HUES6 (cell line): ENCODE data around the gene MCM9.

Experiments
- H3K27ac ChIP-seq: 2 replicates; pipeline ENCODE4 v1.7.0; 2013; ENCODE audit warnings: low read depth, mild to moderate bottlenecking, low read length, inconsistent platforms
- H3K27me3 ChIP-seq: 2 replicates; pipeline ENCODE4 v1.6.1; 2013; ENCODE audit warnings: low read length; ENCODE audit not compliant: control insufficient read depth, insufficient read depth
- H3K36me3 ChIP-seq: 2 replicates; pipeline ENCODE4 v1.6.1; 2013; ENCODE audit warnings: low read length; ENCODE audit not compliant: control insufficient read depth, insufficient read depth
- H3K4me1 ChIP-seq: 2 replicates; pipeline ENCODE4 v1.6.1; 2013; ENCODE audit warnings: low read length; ENCODE audit not compliant: control insufficient read depth, insufficient read depth
- H3K4me3 ChIP-seq: 2 replicates; pipeline ENCODE4 v1.5.1; 2013; ENCODE audit warnings: low read depth, low read length
- H3K9ac ChIP-seq: one replicate; pipeline ENCODE4 v1.6.1; 2013; ENCODE audit warnings: mild to moderate bottlenecking, low read length
- H3K9me3 ChIP-seq: 2 replicates; pipeline ENCODE4 v1.6.1; 2013; ENCODE audit warnings: low read depth, low read length; ENCODE audit not compliant: control insufficient read depth, insufficient read depth

MCM9 gene

DNA sequence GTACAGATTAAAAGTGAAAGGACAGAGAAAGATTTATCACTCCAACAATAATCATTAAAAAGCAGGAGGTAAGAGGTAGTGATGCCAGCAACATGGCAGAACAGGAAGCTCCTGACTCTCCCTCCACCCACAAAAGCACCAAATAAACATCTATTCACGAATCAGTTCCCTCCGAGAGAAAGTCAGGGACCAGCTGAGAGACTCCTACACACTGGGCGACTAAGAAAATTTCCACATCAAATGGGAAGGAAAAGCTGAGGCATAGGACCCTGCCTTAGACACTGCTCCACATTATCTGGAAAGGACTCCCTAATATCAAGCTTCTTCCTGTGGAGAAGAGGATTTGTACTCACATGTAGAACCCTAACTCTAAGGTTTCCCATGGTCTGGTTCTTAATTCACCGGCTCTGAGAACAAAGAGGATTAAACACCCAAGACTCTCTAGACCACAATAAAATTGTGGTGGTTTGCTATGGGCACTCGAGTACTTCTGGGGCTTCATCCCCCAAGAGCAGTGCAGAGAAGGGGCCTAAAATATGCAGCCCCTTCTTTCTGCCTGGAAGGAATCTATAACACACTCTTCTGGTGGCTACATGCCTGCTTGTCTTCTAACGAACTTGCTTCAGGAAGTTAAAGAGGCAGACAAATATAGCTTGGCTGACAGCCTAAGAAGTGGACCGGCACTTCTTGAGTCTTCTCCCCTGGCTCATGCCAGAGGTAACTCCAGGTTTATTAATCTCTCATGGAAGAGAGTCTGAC is 70.4 kb downstream of the MCM9 start:
- no peaks in the 10 kb centered on the region for H3K27me3 ChIP-seq
- no peak overlapping the region for H3K9ac ChIP-seq
- H3K27ac ChIP-seq: no peak overlapping the region
- H3K4me1 ChIP-seq: peaks cover 4% of the 10 kb centered on the region; the same call in 1 of the 2 replicates
- peaks cover 12% of the 10 kb centered on the region; the same call in 1 of the 2 replicates for H3K9me3 ChIP-seq
- H3K36me3 ChIP-seq: no peaks in the 10 kb centered on the region
- no peak overlapping the region for H3K4me3 ChIP-seq

DNA sequence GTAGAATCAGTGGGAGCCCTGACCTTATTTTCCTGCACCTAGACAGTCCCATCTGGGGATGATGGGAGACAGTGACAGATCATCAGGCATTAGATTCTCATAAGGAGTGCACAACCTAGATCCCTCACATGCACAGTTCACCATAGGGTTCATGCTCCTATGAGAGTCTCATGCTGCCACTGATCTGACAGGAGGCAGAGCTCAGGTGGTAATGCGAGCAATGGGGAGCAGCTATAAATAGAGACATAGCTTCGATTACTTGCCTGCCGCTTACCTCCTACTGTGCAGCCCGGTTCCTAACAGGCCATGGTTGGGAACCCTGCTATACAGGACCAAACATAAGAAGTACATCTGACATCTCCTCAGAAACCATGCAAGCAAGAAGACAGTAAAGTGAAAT is 72.5 kb downstream of the MCM9 start:
- H3K4me3 ChIP-seq: no peak overlapping the region
- H3K27me3 ChIP-seq: no peaks in the 10 kb centered on the region
- peaks cover 6% of the 10 kb centered on the region; the same call in 1 of the 2 replicates for H3K4me1 ChIP-seq
- H3K27ac ChIP-seq: no peak overlapping the region
- peaks cover 12% of the 10 kb centered on the region; the same call in 1 of the 2 replicates for H3K9me3 ChIP-seq
- no peak overlapping the region for H3K9ac ChIP-seq
- H3K36me3 ChIP-seq: no peaks in the 10 kb centered on the region

DNA sequence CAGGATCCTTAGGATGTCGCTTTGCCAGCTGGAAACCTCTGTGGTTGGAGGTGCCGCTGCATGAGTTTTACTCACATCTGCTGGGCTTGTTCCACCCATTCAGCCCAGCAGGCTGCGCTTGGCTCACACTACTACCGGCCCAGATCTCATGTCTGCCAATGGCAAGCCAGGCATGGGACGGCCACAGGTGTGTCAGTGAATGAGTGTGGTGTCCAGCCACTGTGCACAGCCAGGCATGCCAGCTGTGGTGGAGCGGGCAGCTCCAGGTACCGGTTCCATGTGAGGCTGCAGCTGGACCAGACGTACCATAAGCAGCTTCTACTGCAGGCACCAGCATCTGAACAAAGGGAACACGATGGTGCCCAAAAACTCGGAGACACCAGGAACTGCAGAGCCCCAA is 74.1 kb downstream of the MCM9 start:
- Histone ChIP-seq H3K9me3 (peaks cover 12% of the 10 kb centered on the region; the same call in 1 of the 2 replicates), H3K36me3 (no peaks in the 10 kb centered on the region)

GRCh38 chr6:118860363-118860762 is 74.6 kb downstream of the MCM9 start:
- Histone ChIP-seq H3K27ac (no peak overlapping the region), H3K4me1 (peaks cover 6% of the 10 kb centered on the region; the same call in 1 of the 2 replicates), H3K9me3 (peaks cover 12% of the 10 kb centered on the region; the same call in 1 of the 2 replicates), H3K36me3 (no peaks in the 10 kb centered on the region), H3K9ac (no peak overlapping the region), H3K4me3 (no peak overlapping the region), H3K27me3 (no peaks in the 10 kb centered on the region)

More for the DNA sequence above, 74.1 kb downstream of the MCM9 start:
- H3K27ac ChIP-seq: no peak overlapping the region
- H3K4me1 ChIP-seq: peaks cover 6% of the 10 kb centered on the region; the same call in 1 of the 2 replicates
- no peak overlapping the region for H3K9ac ChIP-seq
- H3K27me3 ChIP-seq: no peaks in the 10 kb centered on the region
- H3K4me3 ChIP-seq: no peak overlapping the region

- H3K9me3 ChIP-seq: peaks cover 12% of the 10 kb centered on the region; the same call in 1 of the 2 replicates
- H3K36me3 ChIP-seq: no peaks in the 10 kb centered on the region
- no peak overlapping the region for H3K4me3 ChIP-seq
- H3K4me1 ChIP-seq: peaks cover 6% of the 10 kb centered on the region; the same call in 1 of the 2 replicates
- no peak overlapping the region for H3K27ac ChIP-seq
- no peak overlapping the region for H3K9ac ChIP-seq
- H3K27me3 ChIP-seq: no peaks in the 10 kb centered on the region
Observed at GRCh38 chr6:118859517-118860064, 75.4 kb downstream of the MCM9 start.

DNA sequence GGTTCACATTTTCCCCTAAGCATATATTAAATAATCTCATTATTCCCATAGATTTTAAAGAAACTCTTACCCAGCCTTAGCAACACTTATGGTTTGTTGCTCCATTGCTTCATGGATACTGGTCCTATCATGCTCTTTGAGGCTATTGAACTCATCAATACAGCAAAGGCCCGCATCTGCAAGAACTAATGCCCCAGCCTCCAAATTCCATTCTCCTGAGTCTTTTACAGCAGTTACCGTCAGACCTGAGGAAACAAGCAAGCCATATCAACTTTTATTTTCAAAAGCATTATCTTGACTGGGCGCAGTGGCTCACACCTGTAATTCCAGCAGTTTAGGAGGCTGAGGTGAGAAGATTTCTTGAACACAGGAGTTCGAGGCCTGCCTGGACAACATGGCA is 78.7 kb downstream of the MCM9 start:
- no peaks in the 10 kb centered on the region for H3K9me3 ChIP-seq
- no peaks in the 10 kb centered on the region for H3K36me3 ChIP-seq
- no peak overlapping the region for H3K4me3 ChIP-seq
- peaks cover 6% of the 10 kb centered on the region; the same call in 1 of the 2 replicates for H3K4me1 ChIP-seq
- H3K27ac ChIP-seq: no peak overlapping the region
- H3K9ac ChIP-seq: no peak overlapping the region
- H3K27me3 ChIP-seq: no peaks in the 10 kb centered on the region

- Histone ChIP-seq H3K9ac (no peak overlapping the region), H3K9me3 (no peaks in the 10 kb centered on the region), H3K27me3 (no peaks in the 10 kb centered on the region), H3K4me3 (no peak overlapping the region), H3K27ac (no peak overlapping the region), H3K36me3 (no peaks in the 10 kb centered on the region), H3K4me1 (no peaks in the 10 kb centered on the region)
Observed at GRCh38 chr6:118853408-118853807, 81.6 kb downstream of the MCM9 start.

- no peaks in the 10 kb centered on the region for H3K36me3 ChIP-seq
- no peaks in the 10 kb centered on the region for H3K4me1 ChIP-seq
- H3K9ac ChIP-seq: no peak overlapping the region
- no peak overlapping the region for H3K27ac ChIP-seq
- no peak overlapping the region for H3K4me3 ChIP-seq
- no peaks in the 10 kb centered on the region; the same call in 1 of the 2 replicates for H3K9me3 ChIP-seq
- H3K27me3 ChIP-seq: no peaks in the 10 kb centered on the region
Observed at GRCh38 chr6:118844915-118845314, 90.0 kb downstream of the MCM9 start.

DNA sequence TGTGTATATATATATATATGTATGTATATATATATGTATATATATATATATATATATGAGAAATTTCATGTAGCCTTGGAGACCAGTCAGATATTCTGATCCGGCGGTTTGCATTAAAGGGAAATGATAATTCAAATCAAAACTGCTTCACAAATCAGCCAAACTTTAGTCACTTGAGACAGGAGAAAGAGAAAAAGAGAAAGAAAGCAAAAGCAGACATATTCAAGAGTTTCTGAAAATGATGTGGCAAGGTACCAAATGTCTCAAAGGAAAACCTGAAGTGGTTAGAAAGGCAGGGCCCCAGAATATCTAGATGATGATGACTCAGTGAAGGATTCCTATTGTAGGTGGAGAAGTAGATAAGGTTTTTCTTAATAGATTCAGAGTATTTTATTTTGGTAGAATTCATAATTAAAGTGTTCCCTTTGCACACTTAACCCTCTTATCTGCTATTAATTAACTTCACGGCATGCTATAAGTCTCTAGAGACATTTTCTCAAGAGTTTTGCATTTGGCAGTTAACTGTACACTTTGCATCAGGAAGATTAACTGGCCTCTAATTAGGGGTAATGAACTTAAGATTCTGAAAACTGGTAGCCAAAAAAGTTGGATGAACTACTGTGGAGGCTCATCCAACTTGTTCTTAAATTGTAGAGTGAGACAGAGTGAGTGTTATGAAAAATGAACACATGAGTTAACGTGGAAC is 91.1 kb downstream of the MCM9 start:
- no peak overlapping the region for H3K4me3 ChIP-seq
- no peak overlapping the region for H3K27ac ChIP-seq
- no peaks in the 10 kb centered on the region for H3K4me1 ChIP-seq
- H3K9me3 ChIP-seq: no peaks in the 10 kb centered on the region; the same call in 1 of the 2 replicates
- H3K27me3 ChIP-seq: no peaks in the 10 kb centered on the region
- no peak overlapping the region for H3K9ac ChIP-seq
- H3K36me3 ChIP-seq: no peaks in the 10 kb centered on the region

DNA sequence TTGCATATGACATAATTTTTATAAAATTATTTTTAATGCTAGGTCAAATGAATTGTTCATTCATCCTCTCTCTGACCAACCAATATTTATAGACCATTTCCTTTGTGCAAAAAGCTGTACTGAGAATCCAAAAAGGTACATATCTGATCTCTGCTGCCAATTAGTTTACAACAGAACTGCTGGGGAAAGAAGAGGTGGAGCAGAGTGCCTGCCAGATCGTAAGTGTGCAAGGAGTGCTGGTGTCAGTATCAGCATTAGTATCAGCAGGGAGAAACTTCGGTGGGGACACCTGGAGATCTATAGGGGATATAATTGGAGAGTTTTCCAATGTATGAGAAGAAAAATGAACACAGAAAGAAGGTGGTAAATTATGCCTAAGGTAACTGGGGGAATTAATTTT is 104.3 kb downstream of the MCM9 start:
- no peak overlapping the region for H3K9ac ChIP-seq
- H3K4me1 ChIP-seq: no peaks in the 10 kb centered on the region
- H3K27me3 ChIP-seq: no peaks in the 10 kb centered on the region
- no peak overlapping the region for H3K4me3 ChIP-seq
- no peaks in the 10 kb centered on the region for H3K9me3 ChIP-seq
- H3K36me3 ChIP-seq: peaks cover 8% of the 10 kb centered on the region; the same call in 1 of the 2 replicates
- H3K27ac ChIP-seq: no peak overlapping the region
